Keratinocyte (primary cell): ENCODE data around the gene CDH12. TPM values are rescaled to one million over a fixed set of nuclear protein-coding genes. Genes with fewer than 3 reads are reported as not detected.
"Not testable (repeated sequence)": the region's sequence is repeated elsewhere in the genome, so short reads cannot be mapped to it uniquely, and the experiment has no call there.

ENCODE experiments used
- DNase-seq: peaks from one replicate; pipeline ENCODE4 v3.0.0-alpha.2; 2011; ENCODE audit warnings: low read depth, missing footprints, low spot score
- FAIRE-seq: peaks from 2 replicates; lab custom pipeline; 2011; peaks lifted over from hg19 to GRCh38; lab: Jason Lieb, UNC
- H2AFZ ChIP-seq: 2 replicates; pipeline ENCODE4 v1.6.0; 2012; ENCODE audit warnings: low read length, control low read depth, inconsistent platforms; ENCODE audit not compliant: control insufficient read depth
- H3K27ac ChIP-seq: 2 replicates; pipeline ENCODE4 v1.5.1; 2011; ENCODE audit warnings: low read length; ENCODE audit not compliant: control insufficient read depth, insufficient read depth
- H3K27me3 ChIP-seq: 3 replicates; pipeline ENCODE4 v1.6.0; 2011; ENCODE audit warnings: low read length; ENCODE audit not compliant: control insufficient read depth, insufficient read depth; ENCODE audit errors: extremely low read depth
- H3K36me3 ChIP-seq, 2 experiments: 2 replicates in 1 of 2; 3 replicates in 1 of 2; pipeline ENCODE4 v1.5.1; 2011; ENCODE audit warnings: low read length in 2 of 2, mild to moderate bottlenecking in 1 of 2; ENCODE audit not compliant: control insufficient read depth in 2 of 2, insufficient read depth in 2 of 2; ENCODE audit errors: extremely low read depth in 1 of 2
- H3K4me1 ChIP-seq: 3 replicates; pipeline ENCODE4 v1.5.1; 2011; ENCODE audit warnings: low read length; ENCODE audit not compliant: control insufficient read depth, insufficient read depth; ENCODE audit errors: extremely low read depth
- H3K4me2 ChIP-seq: 3 replicates; pipeline ENCODE4 v1.6.0; 2011; ENCODE audit warnings: low read depth, low read length; ENCODE audit not compliant: control insufficient read depth, insufficient read depth; ENCODE audit errors: extremely low read depth
- H3K4me3 ChIP-seq, 3 experiments: fragments of 200-600 bp in 1 of 3; sonication (generic) in 1 of 3; 2 replicates in 2 of 3; 3 replicates in 1 of 3; pipeline ENCODE4 v1.5.1; 2011 to 2016; ENCODE audit warnings: low read length in 3 of 3, mild to moderate bottlenecking in 3 of 3, control low read depth in 2 of 3, inconsistent platforms in 1 of 3, low read depth in 1 of 3, mixed read lengths in 1 of 3, mixed run types in 1 of 3, moderate library complexity in 1 of 3; ENCODE audit not compliant: control insufficient read depth in 2 of 3, insufficient read depth in 2 of 3; ENCODE audit errors: extremely low read depth in 1 of 3
- H3K79me2 ChIP-seq: 2 replicates; pipeline ENCODE4 v1.6.0; 2012; ENCODE audit warnings: low read length; ENCODE audit not compliant: control insufficient read depth, insufficient read depth
- H3K9ac ChIP-seq: 3 replicates; pipeline ENCODE4 v1.6.0; 2011; ENCODE audit warnings: low read length; ENCODE audit not compliant: control insufficient read depth, insufficient read depth; ENCODE audit errors: extremely low read depth
- H3K9me1 ChIP-seq: 3 replicates; pipeline ENCODE4 v1.6.0; 2011; ENCODE audit warnings: low read length; ENCODE audit not compliant: control insufficient read depth, insufficient read depth; ENCODE audit errors: extremely low read depth
- H3K9me3 ChIP-seq: 2 replicates; pipeline ENCODE4 v1.5.1; 2012; ENCODE audit warnings: low read depth, low read length; ENCODE audit not compliant: control insufficient read depth
- H4K20me1 ChIP-seq: 3 replicates; pipeline ENCODE4 v1.6.0; 2011; ENCODE audit warnings: low read length; ENCODE audit not compliant: control insufficient read depth, insufficient read depth; ENCODE audit errors: extremely low read depth
- CTCF ChIP-seq, 3 experiments: IDR thresholded peaks in 1 of 3; conservative IDR thresholded peaks in 1 of 3; optimal IDR thresholded peaks in 1 of 3; 2 replicates in 2 of 3; 3 replicates in 1 of 3; pipeline versions ENCODE3 to v1.5.1; 2011; ENCODE audit warnings: low read length in 3 of 3, mild to moderate bottlenecking in 3 of 3, moderate library complexity in 2 of 3, control low read depth in 1 of 3, inconsistent platforms in 1 of 3; ENCODE audit not compliant: insufficient read depth in 2 of 3; ENCODE audit errors: extremely low read depth in 1 of 3
- EZH2 ChIP-seq: IDR thresholded peaks from one replicate; pipeline ENCODE4 v1.6.1; 2012; ENCODE audit warnings: inconsistent platforms, mild to moderate bottlenecking, low read length, moderate library complexity
- dilution Hi-C: fragments of 300-500 bp; cut with MboI; formaldehyde crosslinking; loops from one replicate; pipeline ENCODE4 v1.7.0; 2020; ENCODE audit warnings: low sequenced_read_pairs; ENCODE audit not compliant: extremely low pct_ligation_motif_present
- polyA plus RNA-seq, 5 experiments: library from polyadenylated mRNA; depleted of rRNA in 3 of 5; stranded (reverse) in 3 of 5; stranded (forward) in 1 of 5; unstranded in 1 of 5; fragments of >200 nt; gene quantifications; 1 replicate in 1 of 5; 2 replicates in 3 of 5; 3 replicates in 1 of 5; pipeline versions ENCODE4 v1.2.1 to v1.2.3, GENCODE V29; 2011 to 2012; ENCODE audit warnings: missing spikeins in 2 of 5, low read depth in 1 of 5, low replicate concordance in 1 of 5

Gene CDH12
- polyA plus RNA-seq, 1 donor (not counting 4 experiments of a cell fraction or from before 2014, with no cell fraction given): not detected

DNA sequence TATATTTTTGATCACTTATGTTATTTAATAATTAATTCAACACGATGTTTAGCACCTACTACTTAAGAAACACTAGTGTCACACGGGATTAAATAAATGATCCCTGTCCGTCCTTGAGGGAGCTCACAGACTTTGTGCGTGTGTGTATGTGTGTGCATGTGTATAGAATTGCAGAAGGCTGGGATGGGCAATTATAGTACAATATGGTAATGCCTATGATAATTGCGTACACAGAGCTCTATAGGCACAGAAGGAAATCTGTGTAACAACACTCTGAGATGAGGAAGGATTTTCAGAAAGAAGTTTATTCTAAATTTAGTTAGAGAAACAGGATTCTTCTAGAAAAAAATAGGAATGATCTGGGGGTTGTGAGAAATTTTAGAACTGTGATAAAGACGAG is 76.9 kb downstream of the CDH12 start:
- FAIRE-seq (no peak), DNase-seq (no peak)
- Histone ChIP-seq H3K27me3 (no peaks in the 10 kb centered on the region), H3K36me3 (no peaks in the 10 kb centered on the region), H4K20me1 (no peaks in the 10 kb centered on the region), H3K4me2 (no peak overlapping the region), H3K27ac (no peak overlapping the region), H3K9ac (no peak overlapping the region), H3K9me3 (no peaks in the 10 kb centered on the region), H3K4me1 (no peaks in the 10 kb centered on the region), H3K9me1 (no peaks in the 10 kb centered on the region), H3K79me2 (no peaks in the 10 kb centered on the region), H2AFZ (no peak overlapping the region), H3K4me3 (no peak overlapping the region)
- dilution Hi-C loops: no loop called here
- TF ChIP-seq EZH2: no peak
- no peak for TF ChIP-seq CTCF (optimal IDR thresholded peaks at IDR 0.05 in 1 of 3, IDR thresholded peaks at IDR 0.05 in 1 of 3, conservative IDR thresholded peaks at IDR 0.05 in 1 of 3; ENCODE audit: extremely low read depth in 1 of 3, insufficient read depth in 2 of 3, low read length in 3 of 3)

DNA sequence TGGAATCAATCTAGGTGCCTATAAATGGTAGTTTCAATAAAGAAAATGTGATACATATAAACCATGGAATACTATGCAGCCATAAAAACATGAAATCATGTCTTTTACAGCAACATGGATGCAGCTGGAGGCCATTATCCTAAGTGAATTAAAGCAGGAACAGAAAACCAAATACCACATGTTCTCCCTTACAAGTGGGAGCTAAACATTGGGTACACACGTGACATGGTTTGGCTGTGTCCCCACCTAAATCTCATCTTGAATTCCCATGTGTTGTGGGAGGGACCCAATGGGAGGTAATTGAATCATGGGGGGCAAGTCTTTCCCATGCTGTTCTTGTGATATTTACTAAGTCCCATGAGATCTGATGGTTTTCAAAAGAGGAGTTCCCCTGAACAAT is 78.9 kb downstream of the CDH12 start:
- DNase-seq, H3K36me3 ChIP-seq, H3K27ac ChIP-seq, dilution Hi-C loops, H3K9me1 ChIP-seq, H3K27me3 ChIP-seq, H4K20me1 ChIP-seq, H3K9me3 ChIP-seq, H3K4me2 ChIP-seq, H3K9ac ChIP-seq, H2AFZ ChIP-seq, H3K79me2 ChIP-seq, H3K4me1 ChIP-seq, FAIRE-seq, H3K4me3 ChIP-seq: not testable (repeated sequence)

- no peak for DNase-seq
- H4K20me1 ChIP-seq: no peaks in the 10 kb centered on the region
Measured at GRCh38 chr5:22764736-22765135, 88.4 kb downstream of the CDH12 start.

More at GRCh38 chr5:22764736-22765135, 88.4 kb downstream of the CDH12 start:
- Histone ChIP-seq H3K9me1 (no peaks in the 10 kb centered on the region), H3K36me3 (no peaks in the 10 kb centered on the region), H3K9ac (no peak overlapping the region), H3K79me2 (no peaks in the 10 kb centered on the region), H2AFZ (no peak overlapping the region), H3K9me3 (no peaks in the 10 kb centered on the region), H3K4me3 (no peak overlapping the region), H3K4me2 (no peak overlapping the region), H3K27me3 (no peaks in the 10 kb centered on the region), H3K4me1 (no peaks in the 10 kb centered on the region), H3K27ac (no peak overlapping the region)
- dilution Hi-C loops: no loop called here
- no peak for TF ChIP-seq EZH2
- no peak for TF ChIP-seq CTCF (optimal IDR thresholded peaks at IDR 0.05 in 1 of 3, IDR thresholded peaks at IDR 0.05 in 1 of 3, conservative IDR thresholded peaks at IDR 0.05 in 1 of 3; ENCODE audit: extremely low read depth in 1 of 3, insufficient read depth in 2 of 3, low read length in 3 of 3)
- FAIRE-seq: no peak
